HepG2 (cell line): ENCODE results near the gene ZNF341. TPM values are rescaled to one million over a fixed set of nuclear protein-coding genes. Genes with fewer than 3 reads are reported as not detected.

Experiments
- ATAC-seq: fragments of 200-7000 bp; cut with Tn5 transposase; 3 replicates; pipeline ENCODE4 v1.9.1; 2020; ENCODE audit warnings: mild to moderate bottlenecking, moderate library complexity
- BruUV-seq: library from RNA; stranded (reverse); fragments of 400-500 nt; replicated peaks from 2 replicates; lab custom pipeline; 2021; lab: Mats Ljungman, UMichigan
- CTCF ChIA-PET: fragments of 300-600 bp; formaldehyde crosslinking; extraction: SDS; loops from one replicate; lab custom pipeline; 2021; ENCODE audit warnings: low total read pairs, inconsistent platforms, low intra/inter-chr PET ratio; lab: Yijun Ruan, JAX
- POLR2A ChIA-PET: fragments of 350-600 bp; sonication (Branson Sonifier 250); formaldehyde crosslinking; loops from one replicate; lab custom pipeline; 2020; ENCODE audit warnings: antibody characterized with exemption, inconsistent platforms; lab: Yijun Ruan, JAX
- DNase-seq: peaks from one replicate; pipeline ENCODE4 v3.0.0-alpha.2; 2015; ENCODE audit warnings: low spot score
- FAIRE-seq: peaks from 3 replicates; lab custom pipeline; 2011; peaks lifted over from hg19 to GRCh38; lab: Jason Lieb, UNC
- H2AFZ ChIP-seq: one replicate; pipeline ENCODE4 v1.6.1; 2011; ENCODE audit warnings: low read length, inconsistent platforms
- H3K27ac ChIP-seq: fragments of 300-600 bp; 3 replicates; pipeline ENCODE4 v1.8.0; 2011; ENCODE audit warnings: mixed run types, mild to moderate bottlenecking, mixed read lengths, low read length, inconsistent platforms; ENCODE audit not compliant: insufficient read depth; ENCODE audit errors: extremely low read length
- H3K27me3 ChIP-seq, 2 experiments: fragments of 200-600 bp in 1 of 2; 2 replicates in 1 of 2; 3 replicates in 1 of 2; pipeline versions ENCODE4 v1.6.0 to v1.8.0; 2011; ENCODE audit warnings: low read length in 2 of 2, mild to moderate bottlenecking in 2 of 2, moderate library complexity in 2 of 2, inconsistent platforms in 1 of 2; ENCODE audit not compliant: insufficient read depth in 2 of 2, control insufficient read depth in 1 of 2
- H3K36me3 ChIP-seq, 2 experiments: fragments of 200-600 bp in 1 of 2; replicated peaks in 1 of 2; 2 replicates in 1 of 2; 3 replicates in 1 of 2; pipeline versions ENCODE4 v1.5.1 to v1.8.0; 2011; ENCODE audit warnings: low read length in 2 of 2, inconsistent platforms in 1 of 2; ENCODE audit not compliant: insufficient read depth in 2 of 2, control insufficient read depth in 1 of 2
- H3K4me1 ChIP-seq: 2 replicates; pipeline ENCODE4 v1.5.1; 2012; ENCODE audit warnings: low read length, inconsistent platforms; ENCODE audit not compliant: insufficient read depth
- H3K4me2 ChIP-seq: 2 replicates; pipeline ENCODE4 v1.6.0; 2011; ENCODE audit warnings: low read depth, low read length, inconsistent platforms
- H3K4me3 ChIP-seq, 3 experiments: fragments of 200-600 bp in 1 of 3; sonication (generic), shearing (Covaris generic) in 1 of 3; replicated peaks in 1 of 3; 2 replicates each; pipeline ENCODE4 v1.5.1; 2011 to 2016; ENCODE audit warnings: low read length in 3 of 3, inconsistent platforms in 2 of 3, low read depth in 2 of 3, mild to moderate bottlenecking in 2 of 3, control low read depth in 1 of 3, mixed read lengths in 1 of 3; ENCODE audit not compliant: insufficient read depth in 1 of 3
- H3K79me2 ChIP-seq: one replicate; pipeline ENCODE4 v1.6.1; 2011; ENCODE audit warnings: low read length, inconsistent platforms; ENCODE audit not compliant: insufficient read depth
- H3K9ac ChIP-seq: 2 replicates; pipeline ENCODE4 v1.6.0; 2011; ENCODE audit warnings: mild to moderate bottlenecking, low read depth, low read length, inconsistent platforms; ENCODE audit not compliant: insufficient read depth
- H3K9me3 ChIP-seq: 2 replicates; pipeline ENCODE4 v1.5.1; 2012; ENCODE audit warnings: mild to moderate bottlenecking, low read length
- H4K20me1 ChIP-seq: 2 replicates; pipeline ENCODE4 v1.6.0; 2011; ENCODE audit warnings: inconsistent platforms, mild to moderate bottlenecking, low read length, moderate library complexity; ENCODE audit not compliant: insufficient read depth
- BORCS8-MEF2B ChIP-seq: sonication (generic); formaldehyde crosslinking; IDR thresholded peaks from 2 replicates; pipeline ENCODE4 v1.8.0; 2022; ENCODE audit warnings: mild to moderate bottlenecking, missing genetic modification reagents
- ZKSCAN1 ChIP-seq: fragments of 150-350 bp; IDR thresholded peaks from 2 replicates; pipeline ENCODE4 v1.6.1; 2014; ENCODE audit warnings: low read length
- ZNF121 ChIP-seq: sonication (generic); formaldehyde crosslinking; IDR thresholded peaks from 2 replicates; pipeline ENCODE4 v1.5.0; 2020; ENCODE audit warnings: mild to moderate bottlenecking, missing genetic modification reagents
- ZNF234 ChIP-seq: sonication (generic); formaldehyde crosslinking; conservative IDR thresholded peaks from 2 replicates; pipeline ENCODE4 v1.5.1; 2020; ENCODE audit warnings: mild to moderate bottlenecking, missing genetic modification reagents
- ZNF30 ChIP-seq: sonication (generic); formaldehyde crosslinking; IDR thresholded peaks from 2 replicates; pipeline ENCODE4 v1.5.0; 2020; ENCODE audit warnings: mild to moderate bottlenecking, missing genetic modification reagents
- WGBS: methylation state at CpG from one replicate; pipeline ENCODE4 v1.1.6; 2017; ENCODE audit warnings: low lambda C conversion rate; 5-methylcytosine and 5-hydroxymethylcytosine counted together
- in situ Hi-C: cut with HindIII; loops from 2 replicates; pipeline ENCODE4 v1.10.0; 2017; ENCODE audit warnings: low pct_unique_long_range_greater_than_20kb; ENCODE audit not compliant: extremely low pct_ligation_motif_present
- intact Hi-C: fragments of 100-400 bp; cut with micrococcal nuclease; formaldehyde crosslinking; loops from one replicate; pipeline ENCODE4 v1.10.0; 2022; ENCODE audit not compliant: unreplicated experiment
- polyA plus RNA-seq, 8 experiments: library from polyadenylated mRNA; depleted of rRNA in 3 of 8; stranded (reverse) in 7 of 8; unstranded in 1 of 8; fragments of >200 nt; fragmentation: Illumina TruSeq in 4 of 8; extraction: Trizol in 4 of 8; gene quantifications; 2 replicates each; pipeline versions ENCODE4 v1.2.1 to v1.2.3, GENCODE V29; 2011 to 2016; ENCODE audit warnings: low read depth in 4 of 8, missing spikeins in 1 of 8, mixed read lengths in 1 of 8; ENCODE audit not compliant: insufficient read depth in 1 of 8
- total RNA-seq, 5 experiments: library from RNA; depleted of rRNA; stranded (reverse); fragments of >200 nt; fragmentation: Illumina TruSeq; extraction: Trizol; gene quantifications; 2 replicates each; pipeline ENCODE4 v1.2.3, GENCODE V29; 2016; ENCODE audit warnings: low read depth in 1 of 5
- TF ChIP-seq, protein P1 (sequence below): sonication (generic); formaldehyde crosslinking; IDR thresholded peaks from 2 replicates; pipeline ENCODE4 v1.8.0; 2022; ENCODE audit warnings: missing genetic modification reagents, mild to moderate bottlenecking, borderline replicate concordance
- TF ChIP-seq, protein P2 (sequence below): sonication (generic); formaldehyde crosslinking; IDR thresholded peaks from 2 replicates; pipeline ENCODE4 v1.9.0; 2021; ENCODE audit warnings: missing genetic modification reagents, mild to moderate bottlenecking, borderline replicate concordance

ZNF341 gene
- total and polyA plus RNA-seq, 2 of the 13 experiments (the other 11 are each of a cell fraction or from before 2014, with no cell fraction given): 1.1 to 2.2 TPM

DNA sequence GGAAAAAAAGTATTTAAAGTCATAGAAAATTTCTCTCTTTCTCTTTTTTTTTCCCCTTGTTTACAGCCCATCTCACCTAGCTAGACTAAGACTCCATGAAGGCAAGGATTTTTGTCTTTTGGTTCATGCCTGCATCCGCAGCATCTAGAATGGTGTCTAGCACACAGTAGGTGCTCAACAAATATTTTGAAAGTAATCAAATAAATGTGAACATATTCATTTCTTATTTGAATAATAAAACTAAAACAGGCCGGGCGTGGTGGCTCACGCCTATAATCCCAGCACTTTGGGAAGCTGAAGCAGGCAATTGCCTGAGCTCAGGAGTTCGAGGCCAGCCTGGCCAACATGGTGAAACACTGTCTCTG is 4.7 kb upstream of the ZNF341 start:
- CTCF ChIA-PET: no interaction called here

DNA sequence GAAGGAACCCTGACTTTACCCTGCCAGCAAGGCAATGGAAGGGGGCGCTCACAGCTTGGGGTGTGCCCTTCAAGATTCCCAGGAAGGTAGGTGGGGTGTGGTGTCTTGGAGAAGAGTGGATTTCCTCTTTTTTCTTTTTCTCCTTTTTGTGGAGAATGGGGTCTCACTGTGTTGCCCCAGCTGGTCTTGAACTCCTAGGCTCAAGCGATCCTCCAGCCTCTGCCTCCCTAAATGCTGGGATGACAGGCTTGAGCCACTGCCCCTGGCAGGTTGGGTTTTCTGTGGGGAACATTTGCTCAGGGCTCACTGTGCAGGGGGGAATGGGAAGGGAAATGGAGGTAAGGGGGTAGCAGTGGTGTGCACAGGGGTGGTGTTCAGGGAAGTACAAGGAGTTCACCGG is 4.0 kb upstream of the ZNF341 start:
- ChIA-PET CTCF (no interaction called here), POLR2A (no interaction called here)
- Histone ChIP-seq H4K20me1 (no peaks in the 10 kb centered on the region), H3K36me3 (no peaks in the 10 kb centered on the region), H3K4me1 (peaks cover 54% of the 10 kb centered on the region), H3K27ac (no peak overlapping the region), H3K79me2 (no peaks in the 10 kb centered on the region), H3K4me3 (no peak overlapping the region), H2AFZ (no peak overlapping the region), H3K27me3 (no peaks in the 10 kb centered on the region), H3K9me3 (no peaks in the 10 kb centered on the region), H3K9ac (no peak overlapping the region), H3K4me2 (no peak overlapping the region)
- DNase-seq: no peak
- no peak for ATAC-seq
- BruUV-seq: no TSS peak
- no peak for FAIRE-seq
- WGBS: 71% methylated on average over 3 of the region's 3 CpGs
- intact Hi-C loops: no loop called here
- TF ChIP-seq ZNF234 (CRISPR knock-in tag) (no peak), ZNF121 (CRISPR knock-in tag) (peak; percentile 71), BORCS8-MEF2B (CRISPR knock-in tag) (no peak), ZNF30 (CRISPR knock-in tag) (no peak)
- TF ChIP-seq, protein P1, sequence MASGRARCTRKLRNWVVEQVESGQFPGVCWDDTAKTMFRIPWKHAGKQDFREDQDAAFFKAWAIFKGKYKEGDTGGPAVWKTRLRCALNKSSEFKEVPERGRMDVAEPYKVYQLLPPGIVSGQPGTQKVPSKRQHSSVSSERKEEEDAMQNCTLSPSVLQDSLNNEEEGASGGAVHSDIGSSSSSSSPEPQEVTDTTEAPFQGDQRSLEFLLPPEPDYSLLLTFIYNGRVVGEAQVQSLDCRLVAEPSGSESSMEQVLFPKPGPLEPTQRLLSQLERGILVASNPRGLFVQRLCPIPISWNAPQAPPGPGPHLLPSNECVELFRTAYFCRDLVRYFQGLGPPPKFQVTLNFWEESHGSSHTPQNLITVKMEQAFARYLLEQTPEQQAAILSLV (CRISPR knock-in tag): 0 out of 2 replicates have a peak, but pooled peaks have one; percentile 39
- in situ Hi-C loops: no loop called here

More for the DNA sequence above, 4.7 kb upstream of the ZNF341 start:
- 58% methylated on average over 5 of the region's 5 CpGs for WGBS
- Histone ChIP-seq H3K27ac (no peak overlapping the region), H3K9me3 (no peaks in the 10 kb centered on the region), H3K79me2 (no peaks in the 10 kb centered on the region), H3K4me1 (peaks cover 56% of the 10 kb centered on the region), H3K36me3 (no peaks in the 10 kb centered on the region), H2AFZ (no peak overlapping the region), H3K9ac (no peak overlapping the region), H4K20me1 (no peaks in the 10 kb centered on the region), H3K4me2 (no peak overlapping the region), H3K4me3 (no peak overlapping the region), H3K27me3 (no peaks in the 10 kb centered on the region)
- TF ChIP-seq ZKSCAN1: peak; percentile 84
- TF ChIP-seq, protein P2, sequence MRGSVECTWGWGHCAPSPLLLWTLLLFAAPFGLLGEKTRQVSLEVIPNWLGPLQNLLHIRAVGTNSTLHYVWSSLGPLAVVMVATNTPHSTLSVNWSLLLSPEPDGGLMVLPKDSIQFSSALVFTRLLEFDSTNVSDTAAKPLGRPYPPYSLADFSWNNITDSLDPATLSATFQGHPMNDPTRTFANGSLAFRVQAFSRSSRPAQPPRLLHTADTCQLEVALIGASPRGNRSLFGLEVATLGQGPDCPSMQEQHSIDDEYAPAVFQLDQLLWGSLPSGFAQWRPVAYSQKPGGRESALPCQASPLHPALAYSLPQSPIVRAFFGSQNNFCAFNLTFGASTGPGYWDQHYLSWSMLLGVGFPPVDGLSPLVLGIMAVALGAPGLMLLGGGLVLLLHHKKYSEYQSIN (CRISPR knock-in tag): no peak
- intact Hi-C loops: no loop called here
- in situ Hi-C loops: no loop called here
- no peak for FAIRE-seq
- no peak for DNase-seq
- POLR2A ChIA-PET: interaction anchor here (1.3 kb wide), 1 partner anchor 385 kb away, joined by 3 read pairs; the partner anchor contains the start of gene EIF2S2
- no peak for ATAC-seq
- no TSS peak for BruUV-seq
